K562 (cell line): ENCODE measurements around the gene PSMA5. TPM values are rescaled to one million over a fixed set of nuclear protein-coding genes. Genes with fewer than 3 reads are reported as not detected.

Experiments used
- ASH1L ChIP-seq: fragments of 450-650 bp; IDR thresholded peaks from 2 replicates; pipeline ENCODE4 v1.6.1; 2018; ENCODE audit warnings: borderline replicate concordance, mild to moderate bottlenecking, low read depth; ENCODE audit not compliant: partially characterized antibody
- BACH1 ChIP-seq: fragments of 200-800 bp; sonication (Bioruptor generic); IDR thresholded peaks from 2 replicates; pipeline ENCODE4 v1.6.1; 2016; ENCODE audit warnings: missing genetic modification characterization, missing compliant biosample characterization
- BRD9 ChIP-seq: fragments of 450-650 bp; IDR thresholded peaks from 2 replicates; pipeline ENCODE4 v1.6.1; 2018; ENCODE audit warnings: low read depth; ENCODE audit not compliant: partially characterized antibody
- CHCHD3 ChIP-seq: fragments of 250-450 bp; sonication (Bioruptor Pico); IDR thresholded peaks from 2 replicates; pipeline ENCODE4 v2.1.2; 2022; ENCODE audit warnings: mild to moderate bottlenecking
- CREB1 ChIP-seq, 2 experiments: sonication (generic) in 1 of 2; formaldehyde crosslinking in 1 of 2; IDR thresholded peaks; 2 replicates each; pipeline versions ENCODE4 v1.6.1 to v1.8.0; 2012 to 2022; ENCODE audit warnings: inconsistent platforms in 1 of 2, mild to moderate bottlenecking in 1 of 2, missing genetic modification reagents in 1 of 2, moderate library complexity in 1 of 2
- CREM ChIP-seq: IDR thresholded peaks from 2 replicates; pipeline ENCODE4 v1.6.1; 2014; ENCODE audit warnings: antibody characterized with exemption, low read depth
- EZH2 ChIP-seq: IDR thresholded peaks from 2 replicates; pipeline ENCODE4 v1.6.1; 2012; ENCODE audit warnings: low read depth, mild to moderate bottlenecking, inconsistent platforms, low read length, borderline replicate concordance
- FOXP1 ChIP-seq: sonication (generic); formaldehyde crosslinking; IDR thresholded peaks from 2 replicates; pipeline ENCODE4 v1.8.0; 2022; ENCODE audit warnings: mild to moderate bottlenecking, missing genetic modification reagents
- GTF2E2 ChIP-seq: fragments of 200-800 bp; sonication (Bioruptor generic); IDR thresholded peaks from 2 replicates; pipeline ENCODE4 v1.6.1; 2016; ENCODE audit warnings: missing genetic modification characterization, missing compliant biosample characterization
- HLTF ChIP-seq: fragments of 450-650 bp; IDR thresholded peaks from 2 replicates; pipeline ENCODE4 v1.6.1; 2016
- L3MBTL2 ChIP-seq: fragments of 450-650 bp; IDR thresholded peaks from 2 replicates; pipeline ENCODE4 v1.6.1; 2016; ENCODE audit warnings: mild to moderate bottlenecking, moderate library complexity
- NFIX ChIP-seq: fragments of 250-450 bp; sonication (Bioruptor Pico); IDR thresholded peaks from 2 replicates; pipeline ENCODE4 v1.4.0; 2020; ENCODE audit warnings: low read depth, mild to moderate bottlenecking, moderate library complexity
- NFRKB ChIP-seq: fragments of 450-650 bp; IDR thresholded peaks from 2 replicates; pipeline ENCODE4 v1.6.1; 2016; ENCODE audit warnings: low read depth
- PHB2 ChIP-seq: fragments of 450-650 bp; IDR thresholded peaks from 2 replicates; pipeline ENCODE4 v1.6.1; 2017; ENCODE audit warnings: low read depth
- PHF21A ChIP-seq: fragments of 450-650 bp; IDR thresholded peaks from 2 replicates; pipeline ENCODE4 v1.6.1; 2017; ENCODE audit warnings: low read depth, borderline replicate concordance
- POLR2A ChIP-seq: fragments of 450-650 bp; conservative IDR thresholded peaks from 2 replicates; pipeline ENCODE4 v1.6.1; 2016
- PPARD ChIP-seq: fragments of 250-450 bp; sonication (Bioruptor Pico); IDR thresholded peaks from 2 replicates; pipeline ENCODE4 v1.8.0; 2022; ENCODE audit warnings: inconsistent platforms, mild to moderate bottlenecking, moderate library complexity
- PTTG1 ChIP-seq: fragments of 450-650 bp; IDR thresholded peaks from 2 replicates; pipeline ENCODE4 v1.6.1; 2016; ENCODE audit warnings: low read depth, mild to moderate bottlenecking, missing genetic modification characterization, missing compliant biosample characterization
- RAD51 ChIP-seq: fragments of 450-650 bp; IDR thresholded peaks from 2 replicates; pipeline ENCODE4 v1.7.1; 2016; ENCODE audit warnings: low read depth, mild to moderate bottlenecking, borderline replicate concordance
- RBM15 ChIP-seq: fragments of 200-400 bp; formaldehyde crosslinking; IDR thresholded peaks from 2 replicates; pipeline ENCODE4 v1.6.1; 2018; ENCODE audit warnings: mild to moderate bottlenecking, low read length, moderate library complexity; ENCODE audit not compliant: insufficient read depth
- SAFB ChIP-seq: fragments of 200-400 bp; formaldehyde crosslinking; IDR thresholded peaks from 2 replicates; pipeline ENCODE4 v1.6.1; 2017; ENCODE audit warnings: low read depth, low read length, borderline replicate concordance
- SP1 ChIP-seq: sonication (generic); formaldehyde crosslinking; IDR thresholded peaks from 2 replicates; pipeline ENCODE4 v1.8.1; 2022; ENCODE audit warnings: mild to moderate bottlenecking, missing genetic modification reagents
- SRSF9 ChIP-seq: fragments of 200-400 bp; formaldehyde crosslinking; IDR thresholded peaks from 2 replicates; pipeline ENCODE4 v1.6.1; 2017; ENCODE audit warnings: low read depth, low read length, borderline replicate concordance
- SUPT5H ChIP-seq: fragments of 450-650 bp; IDR thresholded peaks from 2 replicates; pipeline ENCODE4 v1.6.1; 2016
- TBP ChIP-seq: optimal IDR thresholded peaks from 2 replicates; pipeline ENCODE3; 2011; ENCODE audit warnings: low read depth, low read length, improper control_type of control experiment
- TEAD1 ChIP-seq, 2 experiments: fragments of 450-650 bp in 1 of 2; sonication (generic) in 1 of 2; formaldehyde crosslinking; IDR thresholded peaks; 2 replicates each; pipeline versions ENCODE4 v1.4.0 to v1.8.0; 2020 to 2022; ENCODE audit warnings: mild to moderate bottlenecking in 2 of 2, missing genetic modification reagents in 1 of 2
- ZKSCAN1 ChIP-seq: fragments of 150-350 bp; IDR thresholded peaks from 2 replicates; pipeline ENCODE4 v1.6.1; 2016; ENCODE audit warnings: low read depth, low read length
- ZKSCAN8 ChIP-seq: fragments of 200-800 bp; sonication (Bioruptor generic); IDR thresholded peaks from 2 replicates; pipeline ENCODE4 v1.6.1; 2016; ENCODE audit warnings: missing genetic modification characterization, missing compliant biosample characterization
- ZNF174 ChIP-seq: fragments of 250-450 bp; sonication (Bioruptor Pico); IDR thresholded peaks from 2 replicates; pipeline ENCODE4 v1.4.0; 2020; ENCODE audit warnings: mild to moderate bottlenecking
- ZNF175 ChIP-seq: fragments of 200-800 bp; sonication (Bioruptor generic); IDR thresholded peaks from 2 replicates; pipeline ENCODE4 v1.6.1; 2016; ENCODE audit warnings: low read depth, mild to moderate bottlenecking, missing genetic modification characterization, missing compliant biosample characterization
- ZNF316 ChIP-seq: fragments of 450-650 bp; IDR thresholded peaks from 2 replicates; pipeline ENCODE4 v1.6.1; 2016
- ZNF717 ChIP-seq: fragments of 250-450 bp; sonication (Bioruptor Pico); IDR thresholded peaks from 2 replicates; pipeline ENCODE4 v1.5.0; 2021
- ZNF77 ChIP-seq: fragments of 250-450 bp; sonication (Bioruptor Pico); IDR thresholded peaks from 2 replicates; pipeline ENCODE4 v1.5.0; 2020
- polyA plus RNA-seq, 8 experiments: library from polyadenylated mRNA; depleted of rRNA in 4 of 8; stranded (reverse) in 5 of 8; unstranded in 3 of 8; fragments of >200 nt; fragmentation: Nextera tagmentation in 2 of 8; fragmentation: Illumina TruSeq in 1 of 8; extraction: Ambion mirVana in 2 of 8; extraction: Trizol in 1 of 8; gene quantifications; 2 replicates each; pipeline versions ENCODE4 v1.2.1 to v1.2.3, GENCODE V29; 2011 to 2014; ENCODE audit warnings: inconsistent platforms in 1 of 8, missing spikeins in 1 of 8
- total RNA-seq, 7 experiments: library from RNA; depleted of rRNA in 6 of 7; stranded (reverse); fragments of >200 nt in 6 of 7; fragmentation: Illumina TruSeq in 2 of 7; extraction: Trizol in 2 of 7; gene quantifications; 2 replicates each; pipeline versions ENCODE4 v1.2.1 to v1.2.3, GENCODE V29; 2011 to 2021; ENCODE audit warnings: low replicate concordance in 1 of 7
- TF ChIP-seq, protein P1 (sequence below): sonication (generic); formaldehyde crosslinking; IDR thresholded peaks from 2 replicates; pipeline ENCODE4 v1.8.1; 2022; ENCODE audit warnings: missing genetic modification reagents

The PSMA5 gene
- total and polyA plus RNA-seq, 9 of the 15 experiments (the other 6 are each of a cell fraction or from before 2014, with no cell fraction given) = 82.6 to 542 (median 287) TPM

DNA sequence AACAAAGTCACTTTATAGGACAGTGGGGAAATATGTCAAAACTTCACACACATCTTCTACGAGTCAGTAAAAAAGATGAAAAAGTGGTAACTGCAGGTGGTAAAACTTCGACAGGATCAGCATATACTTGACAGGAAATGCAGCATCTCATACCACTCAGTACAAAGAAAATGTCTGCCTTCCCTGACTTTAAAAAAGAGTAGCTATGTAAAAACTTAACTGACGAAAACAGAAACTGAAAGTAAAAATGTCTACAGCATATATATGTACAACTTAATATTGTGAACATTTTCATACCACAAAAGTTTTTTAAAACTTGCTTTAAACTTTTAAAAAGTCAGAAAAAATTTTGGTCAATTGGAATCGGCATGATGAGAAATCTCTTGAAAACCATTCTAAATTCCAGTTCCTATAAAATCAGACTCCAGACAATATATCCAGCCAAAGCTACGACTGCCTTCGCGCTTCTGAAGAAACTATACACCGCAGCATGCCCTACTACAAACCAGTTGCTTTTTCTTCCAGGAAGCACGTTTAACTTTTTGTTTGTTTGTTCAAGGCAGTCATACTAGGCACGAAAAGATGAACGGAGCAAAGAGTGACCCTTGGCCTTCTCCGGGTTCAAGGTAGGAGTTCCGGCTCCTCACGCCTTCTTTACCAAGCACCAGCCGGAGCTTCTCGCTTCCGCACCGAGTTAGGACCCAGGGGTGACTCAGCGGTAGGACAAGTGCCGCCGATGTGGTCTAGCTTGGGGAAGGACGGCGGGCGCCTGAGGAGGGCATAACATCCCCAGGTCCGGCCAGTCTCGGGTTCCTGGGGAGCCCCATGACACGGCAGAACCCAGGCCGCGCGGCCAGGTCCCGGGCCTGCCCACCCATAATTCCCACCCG, 612 bp downstream of the PSMA5 start (continued):
- no peak for TF ChIP-seq ZNF175 (CRISPR knock-in tag)
- TF ChIP-seq TBP = no peak
- no peak for TF ChIP-seq CHCHD3
- TF ChIP-seq PTTG1 (tag) = no peak
- 0 out of 4 replicates have a peak, but pooled peaks of 1 of the 2 experiments have one; percentile 10 for TF ChIP-seq TEAD1 (CRISPR knock-in tag; IDR thresholded peaks at IDR 0.05)
- no peak for TF ChIP-seq RAD51
- no peak for TF ChIP-seq CREB1 (IDR thresholded peaks at IDR 0.05)
- TF ChIP-seq CREB1 (CRISPR knock-in tag; IDR thresholded peaks at IDR 0.05) = no peak
- TF ChIP-seq SUPT5H = no peak
- TF ChIP-seq ZNF717 = no peak
- no peak for TF ChIP-seq BACH1 (tag)
- TF ChIP-seq PHB2 = no peak
- TF ChIP-seq BRD9 = no peak
- no peak for TF ChIP-seq POLR2A
- no peak for TF ChIP-seq ASH1L
- no peak for TF ChIP-seq FOXP1 (CRISPR knock-in tag)
- peak; percentile 60; the same call in 1 of the 2 replicates for TF ChIP-seq PHF21A
- no peak for TF ChIP-seq NFIX (CRISPR knock-in tag)
- TF ChIP-seq PPARD (CRISPR knock-in tag) = no peak
- TF ChIP-seq GTF2E2 (tag) = 0 out of 2 replicates have a peak, but pooled peaks have one; percentile 45
- no peak for TF ChIP-seq ZKSCAN1
- TF ChIP-seq, protein P1, sequence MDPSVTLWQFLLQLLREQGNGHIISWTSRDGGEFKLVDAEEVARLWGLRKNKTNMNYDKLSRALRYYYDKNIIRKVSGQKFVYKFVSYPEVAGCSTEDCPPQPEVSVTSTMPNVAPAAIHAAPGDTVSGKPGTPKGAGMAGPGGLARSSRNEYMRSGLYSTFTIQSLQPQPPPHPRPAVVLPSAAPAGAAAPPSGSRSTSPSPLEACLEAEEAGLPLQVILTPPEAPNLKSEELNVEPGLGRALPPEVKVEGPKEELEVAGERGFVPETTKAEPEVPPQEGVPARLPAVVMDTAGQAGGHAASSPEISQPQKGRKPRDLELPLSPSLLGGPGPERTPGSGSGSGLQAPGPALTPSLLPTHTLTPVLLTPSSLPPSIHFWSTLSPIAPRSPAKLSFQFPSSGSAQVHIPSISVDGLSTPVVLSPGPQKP (CRISPR knock-in tag) = no peak
- no peak for TF ChIP-seq EZH2
- TF ChIP-seq SRSF9 = no peak
- 0 out of 2 replicates have a peak, but pooled peaks have one; percentile 27 for TF ChIP-seq HLTF
- no peak for TF ChIP-seq SP1 (CRISPR knock-in tag)
- no peak for TF ChIP-seq ZKSCAN8
- peak; percentile 89 for TF ChIP-seq ZNF316
- no peak for TF ChIP-seq ZNF77 (CRISPR knock-in tag)
- no peak for TF ChIP-seq L3MBTL2
- TF ChIP-seq NFRKB = peak; percentile 70; the same call in 1 of the 2 replicates
- no peak for TF ChIP-seq CREM
- no peak for TF ChIP-seq ZNF174 (CRISPR knock-in tag)
- no peak for TF ChIP-seq RBM15
- no peak for TF ChIP-seq SAFB
